NCI-H524 (cell line): ENCODE measurements around the gene CST7.
A peak's percentile ranks its signal among the peaks of the same experiment; 100 is the strongest.
"Not testable (repeated sequence)": the region's sequence is repeated elsewhere in the genome, so short reads cannot be mapped to it uniquely, and the experiment has no call there.

Experiments used
- DNase-seq, 2 experiments: peaks; one replicate each; lab custom pipeline; 2025; lab: John Stamatoyannopoulos, UW

Gene CST7

GRCh38 chr20:24948939-24949679 lies at the start of gene CST7:
Gene CST7, plus strand, starts transcription at chr20:24949269. Its CDS starts 237 bp downstream, at chr20:24949506.
- DNase-seq: no peak

GRCh38 chr20:24906806-24907205 lies 42.3 kb upstream of the CST7 start:
- no peak for DNase-seq

GRCh38 chr20:24908642-24909041 lies 40.4 kb upstream of the CST7 start:
- DNase-seq: no peak

- DNase-seq: no peak
Measured at GRCh38 chr20:24909086-24909780, 39.8 kb upstream of the CST7 start.

- DNase-seq: no peak
Measured at GRCh38 chr20:24909861-24910260, 39.2 kb upstream of the CST7 start.

GRCh38 chr20:24910461-24910860 lies 38.6 kb upstream of the CST7 start:
- no peak for DNase-seq

GRCh38 chr20:24911461-24911860 lies 37.6 kb upstream of the CST7 start:
- DNase-seq: no peak

GRCh38 chr20:24912397-24913075 lies 36.5 kb upstream of the CST7 start:
- DNase-seq: no peak

- DNase-seq: no peak
Measured at GRCh38 chr20:24913076-24913628, 35.9 kb upstream of the CST7 start.

- no peak for DNase-seq
Measured at GRCh38 chr20:24914388-24915241, 34.5 kb upstream of the CST7 start.

GRCh38 chr20:24915440-24915839 lies 33.6 kb upstream of the CST7 start:
- no peak for DNase-seq

GRCh38 chr20:24915892-24916291 lies 33.2 kb upstream of the CST7 start:
- no peak for DNase-seq

GRCh38 chr20:24916412-24916811 lies 32.7 kb upstream of the CST7 start:
- DNase-seq: no peak

GRCh38 chr20:24917056-24917455 lies 32.0 kb upstream of the CST7 start:
- no peak for DNase-seq

- peak; percentile 74 to 81 for DNase-seq
Measured at GRCh38 chr20:24917797-24918578, 31.1 kb upstream of the CST7 start.

- no peak for DNase-seq
Measured at GRCh38 chr20:24918579-24919566, 30.2 kb upstream of the CST7 start.

GRCh38 chr20:24919665-24920064 lies 29.4 kb upstream of the CST7 start:
- DNase-seq: not testable (repeated sequence)

GRCh38 chr20:24920706-24921105 lies 28.4 kb upstream of the CST7 start:
- not testable (repeated sequence) for DNase-seq

GRCh38 chr20:24929259-24929658 lies 19.8 kb upstream of the CST7 start:
- not testable (repeated sequence) for DNase-seq
